Endodermal cell (in vitro differentiated cells): Measurements from ENCODE around the gene IGLL1. TPM values are rescaled to one million over a fixed set of nuclear protein-coding genes. Genes with fewer than 3 reads are reported as not detected.
A peak's percentile ranks its signal among the peaks of the same experiment; 100 is the strongest.

Experiments used
- DNase-seq: peaks from one replicate; pipeline ENCODE4 v3.0.0-alpha.2; 2017
- H3K27ac ChIP-seq: 2 replicates; pipeline ENCODE4 v1.5.1; 2013; ENCODE audit warnings: mild to moderate bottlenecking, low read depth, low read length, moderate library complexity
- H3K27me3 ChIP-seq: 2 replicates; pipeline ENCODE4 v1.6.1; 2013; ENCODE audit warnings: mild to moderate bottlenecking, low read length, moderate library complexity; ENCODE audit not compliant: insufficient read depth, control insufficient read depth, poor library complexity, severe bottlenecking
- H3K36me3 ChIP-seq: 2 replicates; pipeline ENCODE4 v1.7.0; 2013; ENCODE audit warnings: mild to moderate bottlenecking, low read length, moderate library complexity; ENCODE audit not compliant: control insufficient read depth, insufficient read depth
- H3K4me1 ChIP-seq: one replicate; pipeline ENCODE4 v1.7.0; 2013; ENCODE audit warnings: low read length; ENCODE audit not compliant: control insufficient read depth, insufficient read depth
- H3K4me3 ChIP-seq: 2 replicates; pipeline ENCODE4 v1.5.1; 2013; ENCODE audit warnings: mild to moderate bottlenecking, low read length, moderate library complexity
- H3K9ac ChIP-seq: 2 replicates; pipeline ENCODE4 v1.6.1; 2013; ENCODE audit warnings: mild to moderate bottlenecking, low read length, moderate library complexity; ENCODE audit not compliant: poor library complexity, severe bottlenecking; ENCODE audit errors: extremely low read depth
- H3K9me3 ChIP-seq: 2 replicates; pipeline ENCODE4 v1.6.1; 2013; ENCODE audit warnings: mild to moderate bottlenecking, low read length, moderate library complexity; ENCODE audit not compliant: control insufficient read depth
- H3K27ac Mint-ChIP-seq: 2 replicates; pipeline ENCODE4 v1.8.0; 2020; ENCODE audit warnings: mixed read lengths
- H3K27me3 Mint-ChIP-seq: 2 replicates; pipeline ENCODE4 v1.8.0; 2021; ENCODE audit warnings: mild to moderate bottlenecking, mixed read lengths; ENCODE audit not compliant: insufficient read depth
- H3K36me3 Mint-ChIP-seq: 2 replicates; pipeline ENCODE4 v1.8.0; 2020; ENCODE audit warnings: low read depth, mixed read lengths
- H3K4me1 Mint-ChIP-seq: 2 replicates; pipeline ENCODE4 v1.8.0; 2020; ENCODE audit warnings: mixed read lengths
- H3K4me3 Mint-ChIP-seq: 2 replicates; pipeline ENCODE4 v1.8.0; 2020; ENCODE audit warnings: mild to moderate bottlenecking, moderate library complexity, mixed read lengths
- H3K9me3 Mint-ChIP-seq: 2 replicates; pipeline ENCODE4 v1.8.0; 2020; ENCODE audit warnings: mild to moderate bottlenecking, mixed read lengths
- WGBS, 2 experiments: methylation state at CpG; one replicate each; pipeline versions ENCODE4 v1.1.5 to v1.1.7; 2013; ENCODE audit warnings: missing lambda C conversion rate in 2 of 2, mixed read lengths in 1 of 2; ENCODE audit not compliant: insufficient coverage in 1 of 2, insufficient read length in 1 of 2; 5-methylcytosine and 5-hydroxymethylcytosine counted together
- total RNA-seq, 2 donors: library from RNA; stranded (reverse); fragmentation: NEBNext Ultra II Directional in 1 of 2; extraction: Animal tissue kit (Norgen Biotek cat#: 25700) in 1 of 2; gene quantifications; 2 replicates in 1 of 2; 3 replicates in 1 of 2; pipeline ENCODE4 v1.2.1, GENCODE V29; 2021
- TF ChIP-seq, protein P1 (sequence below): fragments of 200-600 bp; sonication (generic); conservative IDR thresholded peaks from 2 replicates; pipeline ENCODE4 v1.5.0; 2021; ENCODE audit warnings: antibody characterized with exemption, mild to moderate bottlenecking

The IGLL1 gene
- total RNA-seq, 2 donors from 2014 or later = not detected

DNA sequence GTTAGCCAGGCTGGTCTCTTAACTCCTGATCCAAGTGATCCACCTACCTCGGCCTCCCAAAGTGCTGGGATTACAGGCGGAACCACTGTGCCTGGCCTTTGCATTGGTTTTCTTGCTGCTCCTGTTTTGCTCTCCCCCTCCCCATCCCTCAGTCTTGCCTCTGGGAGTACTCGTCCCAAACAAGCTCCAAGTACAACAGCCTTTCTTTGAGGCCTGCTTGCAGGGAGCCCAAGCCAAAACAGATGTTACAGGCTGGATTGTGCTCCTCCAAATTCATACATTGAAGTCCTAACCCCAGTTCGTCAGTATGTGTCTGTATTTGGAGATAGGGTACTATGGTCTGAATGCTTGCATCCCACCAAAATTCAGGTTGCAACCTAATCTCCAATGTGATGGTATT, 8.6 kb downstream of the IGLL1 start:
- H3K36me3 Mint-ChIP-seq = no peaks in the 10 kb centered on the region
- H3K4me1 ChIP-seq = no peaks in the 10 kb centered on the region
- no peak overlapping the region for H3K27ac ChIP-seq
- no peak overlapping the region for H3K9ac ChIP-seq
- WGBS, 2 experiments = 90 to 100% methylated on average over 3 to 4 of the region's 4 CpGs
- peaks cover 56% of the 10 kb centered on the region for H3K27me3 Mint-ChIP-seq
- H3K4me3 Mint-ChIP-seq = no peak overlapping the region
- no peak overlapping the region for H3K4me3 ChIP-seq
- peak; percentile 28 for DNase-seq
- H3K27me3 ChIP-seq = peaks cover 9% of the 10 kb centered on the region
- TF ChIP-seq, protein P1, sequence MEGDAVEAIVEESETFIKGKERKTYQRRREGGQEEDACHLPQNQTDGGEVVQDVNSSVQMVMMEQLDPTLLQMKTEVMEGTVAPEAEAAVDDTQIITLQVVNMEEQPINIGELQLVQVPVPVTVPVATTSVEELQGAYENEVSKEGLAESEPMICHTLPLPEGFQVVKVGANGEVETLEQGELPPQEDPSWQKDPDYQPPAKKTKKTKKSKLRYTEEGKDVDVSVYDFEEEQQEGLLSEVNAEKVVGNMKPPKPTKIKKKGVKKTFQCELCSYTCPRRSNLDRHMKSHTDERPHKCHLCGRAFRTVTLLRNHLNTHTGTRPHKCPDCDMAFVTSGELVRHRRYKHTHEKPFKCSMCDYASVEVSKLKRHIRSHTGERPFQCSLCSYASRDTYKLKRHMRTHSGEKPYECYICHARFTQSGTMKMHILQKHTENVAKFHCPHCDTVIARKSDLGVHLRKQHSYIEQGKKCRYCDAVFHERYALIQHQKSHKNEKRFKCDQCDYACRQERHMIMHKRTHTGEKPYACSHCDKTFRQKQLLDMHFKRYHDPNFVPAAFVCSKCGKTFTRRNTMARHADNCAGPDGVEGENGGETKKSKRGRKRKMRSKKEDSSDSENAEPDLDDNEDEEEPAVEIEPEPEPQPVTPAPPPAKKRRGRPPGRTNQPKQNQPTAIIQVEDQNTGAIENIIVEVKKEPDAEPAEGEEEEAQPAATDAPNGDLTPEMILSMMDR = no peak
- no peaks in the 10 kb centered on the region for H3K4me1 Mint-ChIP-seq
- H3K9me3 Mint-ChIP-seq = no peaks in the 10 kb centered on the region
- H3K9me3 ChIP-seq = no peaks in the 10 kb centered on the region
- no peak overlapping the region for H3K27ac Mint-ChIP-seq
- no peaks in the 10 kb centered on the region for H3K36me3 ChIP-seq

DNA sequence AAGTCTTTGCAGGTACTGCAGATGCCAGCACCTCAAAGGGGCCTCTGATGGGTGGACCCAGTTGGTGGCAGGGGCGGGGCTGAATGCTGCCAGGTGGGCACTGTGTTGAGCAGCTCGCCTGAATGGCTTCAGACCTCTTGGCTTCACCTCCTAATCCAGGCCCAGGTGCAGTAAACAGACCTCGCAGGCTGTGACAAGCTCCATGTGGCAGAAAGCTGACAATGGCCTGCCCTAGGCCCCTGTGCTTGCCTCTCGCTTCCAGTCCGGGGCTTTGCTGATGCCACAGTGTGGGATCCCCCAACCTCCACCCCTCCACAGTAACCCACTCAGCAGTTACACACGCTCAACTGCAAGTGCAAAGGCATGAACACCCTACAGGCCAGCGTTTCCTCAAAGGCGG, 9.4 kb downstream of the IGLL1 start:
- Histone ChIP-seq H3K9me3 (no peaks in the 10 kb centered on the region), H3K4me1 (no peaks in the 10 kb centered on the region), H3K27ac (no peak overlapping the region), H3K27me3 (peaks cover 12% of the 10 kb centered on the region), H3K9ac (no peak overlapping the region), H3K4me3 (no peak overlapping the region), H3K36me3 (no peaks in the 10 kb centered on the region)
- H3K9me3 Mint-ChIP-seq = no peaks in the 10 kb centered on the region
- TF ChIP-seq, protein P1 = no peak
- 88 to 92% methylated on average over 5 to 8 of the region's 8 CpGs for WGBS, 2 experiments
- no peak overlapping the region for H3K4me3 Mint-ChIP-seq
- H3K36me3 Mint-ChIP-seq = no peaks in the 10 kb centered on the region
- peaks cover 60% of the 10 kb centered on the region for H3K27me3 Mint-ChIP-seq
- H3K27ac Mint-ChIP-seq = no peak overlapping the region
- peak; percentile 35 for DNase-seq
- peaks cover 2% of the 10 kb centered on the region for H3K4me1 Mint-ChIP-seq

DNA sequence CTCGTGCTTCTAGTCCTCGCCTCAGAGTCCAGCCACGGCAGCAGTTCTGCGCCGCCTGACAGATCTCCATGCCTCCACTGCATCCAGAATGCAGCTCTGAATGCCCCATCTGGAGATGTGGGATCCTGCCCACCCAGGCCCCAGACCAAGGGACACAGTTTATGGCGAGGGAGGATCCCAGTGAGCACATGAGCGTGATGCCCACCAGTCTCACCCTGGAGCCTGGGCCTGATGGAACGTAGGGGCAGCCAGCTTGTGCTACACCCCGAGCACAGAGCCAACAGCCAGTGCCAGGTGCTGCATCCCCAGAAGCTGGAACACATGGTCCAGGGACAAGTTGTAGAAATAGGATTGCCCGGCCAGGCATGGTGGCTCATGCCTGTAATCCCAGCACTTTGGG, 10.4 kb downstream of the IGLL1 start:
- no peaks in the 10 kb centered on the region for H3K36me3 ChIP-seq
- H3K9ac ChIP-seq = no peak overlapping the region
- H3K27me3 ChIP-seq = peaks cover 13% of the 10 kb centered on the region
- Mint-ChIP-seq H3K27me3 (peaks cover 70% of the 10 kb centered on the region), H3K27ac (no peak overlapping the region), H3K4me1 (peaks cover 6% of the 10 kb centered on the region), H3K4me3 (no peak overlapping the region), H3K36me3 (no peaks in the 10 kb centered on the region), H3K9me3 (no peaks in the 10 kb centered on the region)
- H3K27ac ChIP-seq = no peak overlapping the region
- no peaks in the 10 kb centered on the region for H3K4me1 ChIP-seq
- peak; percentile 33 for DNase-seq
- TF ChIP-seq, protein P1 = no peak
- 94 to 96% methylated on average over 7 to 10 of the region's 10 CpGs for WGBS, 2 experiments
- H3K4me3 ChIP-seq = no peak overlapping the region
- H3K9me3 ChIP-seq = no peaks in the 10 kb centered on the region
